NCI-H128 (cell line): ENCODE measurements around the gene EIF3J.
"Not testable (repeated sequence)": the region's sequence is repeated elsewhere in the genome, so short reads cannot be mapped to it uniquely, and the experiment has no call there.

Experiments used
- DNase-seq: peaks from one replicate; lab custom pipeline; 2025; ENCODE audit not compliant: unreplicated experiment; lab: John Stamatoyannopoulos, UW

EIF3J gene

DNA sequence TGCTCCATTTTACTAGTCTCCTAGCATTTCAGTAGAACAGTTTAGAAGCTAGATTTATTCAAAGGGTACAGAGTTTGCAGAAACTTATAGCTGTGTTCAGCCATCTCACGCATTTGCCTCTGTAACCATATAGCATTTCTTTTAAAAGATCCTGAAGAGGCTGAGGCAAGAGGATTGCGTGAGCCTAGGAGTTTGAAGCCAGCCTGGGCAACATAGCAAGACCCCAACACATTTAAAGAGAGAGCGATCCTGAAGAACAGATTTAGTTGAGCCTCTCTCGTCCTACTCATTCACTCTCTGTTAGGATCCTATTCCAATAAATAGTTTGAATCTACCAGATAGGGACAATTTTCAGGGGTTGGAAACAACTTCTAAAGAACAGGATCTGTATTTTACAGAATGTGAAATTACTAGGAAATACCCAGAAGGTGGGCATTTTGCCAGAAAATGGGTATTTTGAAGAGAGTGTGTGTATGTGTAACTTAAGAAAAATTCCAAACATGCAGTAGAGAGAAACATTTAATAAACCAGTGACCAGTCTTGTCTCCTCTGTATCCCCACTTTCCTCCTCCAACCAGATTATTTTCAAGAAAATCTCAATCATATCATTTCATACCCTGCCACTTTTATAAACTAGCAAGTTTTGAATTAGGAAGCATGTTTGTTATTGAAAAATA, 4.5 kb downstream of the EIF3J start:
- DNase-seq, result no peak

DNA sequence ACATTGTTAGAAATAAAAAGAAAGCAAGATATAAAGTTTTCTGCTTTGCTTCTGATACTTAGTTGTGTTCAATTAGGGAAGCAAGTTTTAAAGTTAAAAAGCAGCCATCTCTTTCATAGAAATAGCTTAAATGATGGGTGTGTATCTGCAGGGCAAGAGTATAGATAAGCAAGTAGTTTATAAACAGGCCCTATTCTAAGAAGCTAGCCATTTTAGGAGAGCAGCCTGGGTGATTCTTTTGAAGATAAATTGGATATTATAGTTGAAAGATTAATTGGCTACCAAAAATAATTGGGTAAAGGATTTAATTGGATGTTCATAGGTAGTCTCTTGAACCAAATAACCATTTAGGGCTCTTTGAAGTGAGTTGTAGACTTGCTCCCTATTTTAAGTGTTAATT, 5.6 kb downstream of the EIF3J start:
- no peak for DNase-seq

GRCh38 chr15:44544745-44545144, 7.8 kb downstream of the EIF3J start:
- not testable (repeated sequence) for DNase-seq

DNA sequence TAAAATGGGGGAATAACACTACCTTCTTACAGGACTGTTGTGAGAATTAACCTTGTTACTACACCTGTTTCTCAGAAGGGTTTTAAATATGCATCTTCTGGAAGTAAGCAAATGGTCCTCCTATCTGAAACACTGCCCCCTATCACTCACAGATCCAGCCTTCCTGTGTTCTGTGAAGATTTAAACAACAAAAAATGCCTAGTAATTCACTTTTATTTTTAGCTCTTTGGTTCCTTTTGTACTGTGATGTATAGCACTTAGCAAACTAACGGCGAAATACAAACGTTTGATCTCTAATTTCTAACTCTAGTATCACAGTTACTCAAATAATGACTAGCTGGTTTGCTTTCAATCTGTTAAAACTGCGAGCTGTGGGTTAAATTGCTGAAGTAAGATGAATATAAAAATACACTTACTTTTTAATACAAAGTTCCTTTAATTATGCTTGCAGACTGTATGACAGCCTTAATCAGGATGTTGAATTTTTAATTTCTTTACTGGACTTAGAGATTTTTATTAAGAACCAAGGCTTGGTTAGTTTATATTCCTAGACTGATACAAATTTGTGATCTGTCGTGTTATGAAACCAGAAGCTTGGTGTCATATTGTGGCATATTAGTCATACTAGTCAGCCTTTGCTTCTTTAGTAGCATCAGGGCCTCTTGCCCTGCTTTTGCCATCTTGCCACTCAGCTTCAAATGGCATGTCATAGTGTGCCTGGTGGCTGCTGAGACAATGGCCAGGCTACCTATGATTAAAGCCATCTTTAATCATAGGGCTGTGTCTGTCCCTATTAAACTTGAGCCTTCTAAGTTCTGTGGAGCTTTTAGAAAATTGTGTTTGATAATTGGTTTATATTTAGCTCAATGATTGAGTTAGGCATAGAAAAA, 9.2 kb downstream of the EIF3J start:
- DNase-seq, result no peak

DNA sequence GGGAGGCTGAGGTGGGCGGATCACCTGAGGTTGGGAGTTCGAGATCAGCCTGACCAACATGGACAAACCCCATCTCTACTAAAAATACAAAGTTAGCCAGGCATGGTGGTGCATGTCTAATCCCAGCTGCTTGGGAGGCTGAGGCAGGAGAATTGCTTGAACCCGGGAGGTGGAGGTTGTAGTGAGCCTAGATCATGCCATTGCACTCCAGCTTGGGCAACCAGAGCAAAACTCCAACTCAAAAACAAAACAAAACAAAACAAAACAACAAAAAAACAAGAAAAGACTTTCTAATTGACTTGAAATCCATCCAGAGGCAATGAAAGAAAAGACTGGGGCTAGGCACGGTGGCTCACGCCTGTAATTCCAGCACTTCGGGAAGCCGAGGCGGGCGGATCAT, 12.2 kb downstream of the EIF3J start:
- not testable (repeated sequence) for DNase-seq

GRCh38 chr15:44550256-44550655, 13.3 kb downstream of the EIF3J start:
- no peak for DNase-seq

- DNase-seq, result no peak
Observed at GRCh38 chr15:44550734-44551133, 13.8 kb downstream of the EIF3J start.

DNA sequence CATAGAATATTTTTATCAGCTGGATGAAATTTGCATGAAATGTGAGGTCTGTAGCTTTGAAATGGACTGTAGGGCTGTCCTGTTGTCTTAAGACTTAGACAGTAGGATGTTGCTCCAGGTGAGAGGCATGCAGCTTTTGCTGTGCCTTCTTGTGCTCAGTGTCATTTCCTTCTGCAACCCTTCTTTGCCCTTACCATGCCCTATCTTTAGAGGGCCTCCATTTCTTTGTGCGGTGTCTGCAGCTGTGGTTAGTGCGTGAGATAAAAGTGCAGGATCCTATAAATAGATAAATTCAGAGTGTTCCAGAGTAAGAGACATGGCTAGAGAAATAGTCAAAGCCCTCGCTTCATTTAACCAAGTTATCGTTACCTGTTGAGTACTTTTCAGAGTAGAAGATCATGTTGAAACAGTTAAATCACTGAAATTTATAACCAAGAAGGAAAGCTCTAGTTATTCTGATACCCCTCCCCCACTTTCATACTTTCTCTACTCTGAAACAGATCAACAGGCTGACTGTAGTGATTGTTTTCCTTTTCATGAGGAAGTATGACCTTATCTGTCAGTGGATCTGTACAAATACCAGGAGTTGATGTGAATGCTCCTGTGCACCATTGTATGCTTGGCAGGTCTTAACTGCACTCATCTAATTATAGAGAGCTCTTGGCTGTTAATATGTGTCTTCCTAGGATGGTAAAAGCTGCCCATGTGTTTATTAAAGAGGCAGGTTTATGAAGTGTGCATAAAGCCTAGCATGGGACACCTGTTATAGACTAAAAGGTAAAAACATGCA, 18.2 kb downstream of the EIF3J start:
- no peak for DNase-seq

DNA sequence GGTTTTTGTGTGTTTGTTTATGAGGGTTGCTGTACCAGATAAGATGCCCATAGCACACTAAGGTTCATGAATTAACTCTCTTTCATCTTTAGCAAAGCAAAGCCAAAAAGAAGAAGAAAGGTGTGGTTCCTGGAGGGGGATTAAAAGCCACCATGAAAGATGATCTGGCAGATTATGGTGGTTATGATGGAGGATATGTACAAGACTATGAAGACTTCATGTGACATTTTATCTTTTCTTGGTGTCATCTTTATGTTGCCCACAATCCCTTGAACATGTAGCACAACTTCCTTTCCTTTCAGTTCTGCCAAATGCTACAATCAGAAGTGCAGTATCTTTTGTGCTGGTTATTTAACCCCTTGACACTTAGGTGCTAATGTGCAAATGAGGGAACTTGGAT, 24.0 kb downstream of the EIF3J start:
- DNase-seq, result not testable (repeated sequence)

- no peak for DNase-seq
Observed at GRCh38 chr15:44565387-44566154, 28.6 kb downstream of the EIF3J start.

GRCh38 chr15:44566155-44566540, 29.2 kb downstream of the EIF3J start:
- no peak for DNase-seq

GRCh38 chr15:44568338-44568737, 31.4 kb downstream of the EIF3J start:
- DNase-seq, result no peak

- no peak for DNase-seq
Observed at GRCh38 chr15:44569316-44569715, 32.4 kb downstream of the EIF3J start.

- DNase-seq, result no peak
Observed at GRCh38 chr15:44570361-44570760, 33.4 kb downstream of the EIF3J start.

DNA sequence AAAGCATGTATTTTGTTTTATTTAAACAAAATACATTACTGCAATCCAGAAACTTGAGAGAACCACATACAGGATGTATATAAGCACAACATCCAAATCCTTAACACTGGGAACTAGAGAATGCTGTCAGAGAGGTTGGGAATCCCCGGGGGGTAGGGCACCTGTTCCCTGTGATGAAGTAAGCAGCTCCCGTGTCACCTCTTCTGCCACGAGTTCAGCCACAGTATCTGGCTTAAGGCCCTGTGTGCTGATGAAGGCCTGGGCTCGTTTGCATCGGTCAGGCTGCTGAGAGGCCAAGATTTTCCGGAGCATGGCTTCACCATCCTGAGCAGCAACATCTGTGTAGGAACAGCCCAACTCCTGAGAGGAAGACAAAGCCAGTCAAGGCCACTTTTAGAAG, 36.4 kb downstream of the EIF3J start:
- DNase-seq, result no peak

- DNase-seq, result no peak
Observed at GRCh38 chr15:44574734-44575133, 37.8 kb downstream of the EIF3J start.

DNA sequence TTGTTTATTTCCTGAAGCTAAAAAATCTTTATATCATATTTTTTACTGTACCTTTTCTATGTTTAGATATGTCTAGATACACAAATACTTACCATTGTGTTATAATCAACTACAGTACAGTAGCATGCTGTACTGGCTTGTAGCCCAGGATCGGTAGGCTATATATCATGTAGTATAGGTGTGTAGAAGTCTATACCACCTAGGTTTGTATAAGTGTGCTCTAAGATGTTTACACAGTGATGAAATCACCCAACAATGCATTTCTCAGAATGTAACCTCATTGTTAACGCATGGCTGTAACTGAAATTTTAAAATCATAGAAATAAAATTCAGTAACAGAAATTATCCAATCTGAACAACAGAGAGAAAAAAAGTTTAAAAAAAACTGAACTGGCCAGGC, 43.2 kb downstream of the EIF3J start:
- no peak for DNase-seq

- no peak for DNase-seq
Observed at GRCh38 chr15:44584162-44584749, 47.3 kb downstream of the EIF3J start.

DNA sequence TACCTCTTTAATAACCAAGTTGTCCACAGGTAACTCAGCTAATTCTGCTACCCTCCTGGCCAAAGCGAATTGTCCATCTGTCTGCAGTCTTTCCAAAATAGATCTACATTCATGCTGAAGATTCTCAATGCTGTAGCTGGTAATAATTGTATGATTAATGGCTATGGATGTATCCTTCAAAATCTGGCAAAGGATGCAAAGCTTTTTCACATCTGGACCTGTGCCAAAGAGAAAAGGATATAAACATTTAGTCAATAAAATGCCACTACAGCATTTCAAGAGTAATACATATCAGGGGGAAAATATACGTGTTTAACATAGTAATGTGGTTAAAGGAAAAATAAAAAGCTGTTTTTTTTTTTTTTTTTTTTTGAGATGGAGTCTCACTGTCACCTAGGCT, 48.7 kb downstream of the EIF3J start:
- no peak for DNase-seq

GRCh38 chr15:44588541-44588940, 51.6 kb downstream of the EIF3J start:
- DNase-seq, result no peak

DNA sequence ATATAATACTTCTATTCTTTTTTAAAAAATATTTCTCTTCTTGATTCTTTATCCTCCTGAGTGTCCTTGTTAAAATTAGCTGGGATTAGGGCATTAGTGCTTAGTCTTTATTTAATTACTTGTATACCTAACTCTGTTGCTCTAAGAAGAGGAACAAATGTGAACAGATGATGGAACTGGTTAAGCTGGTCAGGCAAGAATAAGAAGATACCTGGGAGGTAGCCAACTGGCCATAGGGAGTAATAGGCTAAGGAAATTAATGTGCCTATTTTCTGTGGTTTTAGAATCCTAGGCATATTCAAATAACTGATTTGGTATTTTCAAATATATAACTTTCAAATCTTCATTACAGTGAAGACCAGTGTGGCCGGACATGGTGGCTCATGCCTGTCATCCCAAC, 54.4 kb downstream of the EIF3J start:
- no peak for DNase-seq
